ENCODE results near the gene SHMT1.

Gene SHMT1

GRCh38 chr17:18319604-18320256 is 43.6 kb downstream of the SHMT1 start:
- TF ChIP-seq MYC (IDR thresholded peaks at IDR 0.05; ENCODE audit: low read depth, low read length) (no peak), CTCF (IDR thresholded peaks at IDR 0.05; ENCODE audit: low read depth, low read length) (peak; percentile 41)
- DNase-seq (ENCODE audit: low read depth): peak; percentile 70
- no peak overlapping the region for H3K4me3 ChIP-seq (ENCODE audit: low read depth, low read length)

DNA sequence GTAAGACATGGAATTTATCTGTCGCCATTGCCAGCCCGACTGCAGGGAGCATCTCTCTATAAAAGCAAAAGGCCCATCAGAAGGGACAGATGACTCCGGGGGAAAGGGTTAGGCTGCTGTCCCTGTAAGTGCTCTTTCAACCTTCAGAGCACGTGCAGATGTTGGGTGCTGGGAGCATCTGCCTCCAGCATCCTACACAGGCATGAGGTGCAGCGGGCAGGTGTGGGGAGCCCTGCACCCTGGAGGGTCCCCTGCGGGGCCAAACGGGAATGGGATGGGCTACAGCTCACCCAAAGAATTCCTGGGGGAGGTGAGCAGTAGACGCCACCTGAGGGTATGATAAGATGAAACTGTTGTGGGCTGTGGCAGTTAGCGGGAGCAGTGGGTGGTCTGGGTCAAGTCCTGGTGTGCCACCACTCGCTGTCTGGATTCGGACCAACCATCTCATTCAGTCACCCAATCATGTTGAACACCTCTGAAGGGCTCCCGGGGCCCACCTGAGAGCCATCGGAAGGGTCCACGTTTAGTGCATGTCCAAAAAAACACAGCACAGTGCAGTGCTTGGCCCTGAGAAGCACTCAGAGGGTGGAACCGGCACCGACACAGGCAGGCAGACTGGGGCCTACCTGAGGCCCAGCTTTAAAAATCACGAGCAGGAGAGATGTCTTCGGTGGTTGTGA is 44.4 kb downstream of the SHMT1 start:
- peak overlapping the region; percentile 7 for H3K4me3 ChIP-seq (ENCODE audit: low read depth, low read length)
- TF ChIP-seq MYC (IDR thresholded peaks at IDR 0.05; ENCODE audit: low read depth, low read length) (no peak), CTCF (IDR thresholded peaks at IDR 0.05; ENCODE audit: low read depth, low read length) (no peak), POLR2A (IDR thresholded peaks at IDR 0.05; ENCODE audit: extremely low read depth, insufficient read length) (no peak), MAX (IDR thresholded peaks at IDR 0.05; ENCODE audit: low read depth, low read length) (no peak)
- no peak for DNase-seq (ENCODE audit: low read depth)

DNA sequence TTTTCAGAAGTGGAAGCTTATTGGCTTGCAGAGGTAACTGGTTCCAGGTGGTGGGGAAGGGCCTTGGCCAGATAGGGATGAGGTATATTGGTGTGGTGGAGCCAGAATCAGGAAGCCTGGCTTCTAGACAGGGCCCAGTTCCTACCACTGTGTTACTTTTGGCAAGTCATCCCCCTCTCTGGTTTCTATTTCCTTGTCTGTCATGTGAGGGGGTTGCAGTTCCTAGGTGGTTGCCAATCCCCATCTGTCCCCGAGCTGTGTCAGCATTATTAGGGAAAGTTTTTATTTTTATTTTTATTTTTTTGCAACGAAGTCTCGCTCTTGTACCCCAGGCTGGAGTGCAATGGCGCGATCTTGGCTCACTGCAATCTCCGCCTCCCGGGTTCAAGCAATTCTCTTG is 45.2 kb downstream of the SHMT1 start:
- no peak for TF ChIP-seq POLR2A (IDR thresholded peaks at IDR 0.05; ENCODE audit: extremely low read depth, insufficient read length)
- TF ChIP-seq CTCF (IDR thresholded peaks at IDR 0.05; ENCODE audit: low read depth, low read length): no peak
- TF ChIP-seq MYC (IDR thresholded peaks at IDR 0.05; ENCODE audit: low read depth, low read length): no peak
- TF ChIP-seq MAX (IDR thresholded peaks at IDR 0.05; ENCODE audit: low read depth, low read length): no peak
- DNase-seq (ENCODE audit: low read depth): no peak
- peak overlapping the region; percentile 47 for H3K4me3 ChIP-seq (ENCODE audit: low read depth, low read length)

DNA sequence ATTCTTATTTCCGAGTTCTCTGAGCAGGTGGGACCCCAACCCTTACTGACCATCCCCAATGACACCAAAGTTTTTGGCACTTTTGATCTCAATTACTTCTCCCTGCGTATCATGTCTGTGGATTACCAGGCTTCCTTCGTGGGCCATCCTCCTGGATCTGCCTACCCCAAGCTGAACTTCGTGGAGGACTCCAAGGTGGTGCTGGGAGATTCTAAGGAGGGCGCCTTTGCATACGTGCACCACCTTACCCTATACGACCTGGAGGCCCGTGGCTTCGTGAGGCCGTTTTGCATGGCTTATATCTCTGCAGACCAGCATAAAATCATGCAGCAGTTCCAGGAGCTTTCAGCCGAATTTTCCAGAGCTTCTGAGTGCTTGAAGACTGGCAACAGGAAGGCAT is 47.4 kb downstream of the SHMT1 start:
- no peak for TF ChIP-seq MYC (IDR thresholded peaks at IDR 0.05; ENCODE audit: low read depth, low read length)
- TF ChIP-seq MAX (IDR thresholded peaks at IDR 0.05; ENCODE audit: low read depth, low read length): no peak
- TF ChIP-seq CTCF (IDR thresholded peaks at IDR 0.05; ENCODE audit: low read depth, low read length): no peak
- no peak for TF ChIP-seq POLR2A (IDR thresholded peaks at IDR 0.05; ENCODE audit: extremely low read depth, insufficient read length)
- DNase-seq (ENCODE audit: low read depth): no peak
- peak overlapping the region; percentile 98 for H3K4me3 ChIP-seq (ENCODE audit: low read depth, low read length)

- peak; percentile 82 for DNase-seq (ENCODE audit: low read depth)
- TF ChIP-seq MAX (IDR thresholded peaks at IDR 0.05; ENCODE audit: low read depth, low read length) (0 out of 2 replicates have a peak, but pooled peaks have one; percentile 18), POLR2A (IDR thresholded peaks at IDR 0.05; ENCODE audit: extremely low read depth, insufficient read length) (no peak), MYC (IDR thresholded peaks at IDR 0.05; ENCODE audit: low read depth, low read length) (peak; percentile 38; the same call in 1 of the 2 replicates)
- peak overlapping the region; percentile 98 for H3K4me3 ChIP-seq (ENCODE audit: low read depth, low read length)
Observed at GRCh38 chr17:18315562-18315922, 47.8 kb downstream of the SHMT1 start.

DNA sequence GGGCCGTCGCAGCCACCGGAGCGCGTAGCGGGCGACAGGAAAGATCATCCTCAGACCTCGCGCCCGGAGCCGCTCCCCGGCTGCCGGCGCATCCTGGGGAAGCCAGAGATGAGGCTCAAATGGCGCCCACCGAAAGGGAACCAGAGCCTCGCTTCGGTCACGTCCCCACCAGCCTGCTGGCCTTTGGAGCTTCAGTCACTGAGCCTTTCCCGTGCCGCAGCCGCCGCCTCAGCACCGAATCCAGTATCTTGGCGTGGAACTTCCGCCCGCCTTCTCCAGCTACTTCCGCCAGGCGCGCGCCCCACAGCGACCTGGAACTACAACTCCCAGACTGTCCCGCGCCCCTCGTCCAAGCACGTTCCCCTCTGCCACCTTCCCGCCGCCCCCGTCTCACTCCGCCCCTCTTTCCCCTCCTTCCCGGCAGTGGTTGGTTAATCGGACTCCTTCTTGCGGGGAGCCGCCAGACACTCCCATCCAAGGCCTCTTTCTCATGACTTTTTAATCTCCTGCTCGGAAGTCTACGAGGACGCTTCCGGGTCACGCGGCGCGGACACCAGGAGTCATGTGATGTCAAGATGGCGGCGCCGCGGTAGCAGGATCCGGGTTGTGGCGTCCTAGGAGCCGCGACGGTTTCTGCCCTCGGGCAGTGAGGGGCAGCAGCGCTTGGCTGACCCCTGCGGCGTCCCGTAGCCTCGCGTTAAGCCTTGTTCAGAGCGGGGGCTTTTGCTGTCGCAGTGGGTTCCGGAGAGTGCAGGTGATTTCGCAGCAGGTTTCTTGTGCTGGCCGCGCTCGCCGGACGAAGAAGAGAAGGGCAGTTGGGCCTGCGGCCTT is 48.4 kb downstream of the SHMT1 start, which contains the start of the genes SMCR8 and TOP3A:
SMCR8 (plus strand) TSS at position 563 of the 831 bp plus-strand sequence. CDS start 497 bp downstream, outside the sequence.
TOP3A (minus strand) TSS at position 264 of the 831 bp plus-strand sequence; CDS start at position 48, 216 bp downstream.
- no peak for TF ChIP-seq CTCF (IDR thresholded peaks at IDR 0.05; ENCODE audit: low read depth, low read length)
- TF ChIP-seq MYC (IDR thresholded peaks at IDR 0.05; ENCODE audit: low read depth, low read length): peak; percentile 84
- TF ChIP-seq POLR2A (IDR thresholded peaks at IDR 0.05; ENCODE audit: extremely low read depth, insufficient read length): peak; percentile 62
- peak; percentile 90 for TF ChIP-seq MAX (IDR thresholded peaks at IDR 0.05; ENCODE audit: low read depth, low read length)
- DNase-seq (ENCODE audit: low read depth): peak; percentile 100

More for the DNA sequence above, 48.4 kb downstream of the SHMT1 start, which contains the start of the genes SMCR8 and TOP3A:
- H3K4me3 ChIP-seq (ENCODE audit: low read depth, low read length): peak within 1 kb of the TSS; percentile 98

Data from NB4 (cell line).